Colonic mucosa (tissue), 4 donors: ENCODE data around the gene AP4E1. TPM values are rescaled to one million over a fixed set of nuclear protein-coding genes. Genes with fewer than 3 reads are reported as not detected.

Source experiments
- DNase-seq: peaks from one replicate; pipeline ENCODE4 v3.0.0-alpha.2; 2020
- H3K27ac ChIP-seq: fragments of 200-600 bp; one replicate; pipeline ENCODE4 v1.8.0; 2021
- H3K27me3 ChIP-seq: fragments of 200-600 bp; one replicate; pipeline ENCODE4 v1.8.0; 2021
- H3K36me3 ChIP-seq: fragments of 200-600 bp; one replicate; pipeline ENCODE4 v1.8.0; 2021
- H3K4me1 ChIP-seq: fragments of 200-600 bp; one replicate; pipeline ENCODE4 v1.8.0; 2021; ENCODE audit warnings: mild to moderate bottlenecking
- H3K4me3 ChIP-seq: fragments of 200-600 bp; one replicate; pipeline ENCODE4 v1.8.0; 2021
- H3K9ac ChIP-seq, 2 donors: one replicate each; pipeline ENCODE4 v1.7.0; 2013; ENCODE audit warnings: control low read depth in 2 of 2, low read depth in 2 of 2, low read length in 2 of 2
- H3K9me3 ChIP-seq: fragments of 200-600 bp; one replicate; pipeline ENCODE4 v1.8.0; 2021
- CTCF ChIP-seq: fragments of 200-600 bp; IDR thresholded peaks from one replicate; pipeline ENCODE4 v1.8.0; 2022; ENCODE audit warnings: antibody characterized with exemption, mild to moderate bottlenecking
- intact Hi-C: fragments of 100-400 bp; cut with DNase I; formaldehyde crosslinking; loops from one replicate; pipeline ENCODE4 v1.14.1; 2022
- total RNA-seq, 2 donors: library from RNA; stranded (reverse); fragmentation: NEBNext Ultra II Directional in 1 of 2; extraction: Animal tissue kit (Norgen Biotek cat#: 25700) in 1 of 2; gene quantifications; one replicate each; pipeline ENCODE4 v1.2.1, GENCODE V29; 2021
- donor health status: healthy.
- donor health status: DM: no; HTN: no; CAD: no.
- donor health status: DM: no; HTN: no; CAD: no.

The AP4E1 gene
- total RNA-seq = 10 to 100 TPM in 1 of 2 donors, 1 to 10 TPM in 1; 9.7 to 11.7 TPM

DNA sequence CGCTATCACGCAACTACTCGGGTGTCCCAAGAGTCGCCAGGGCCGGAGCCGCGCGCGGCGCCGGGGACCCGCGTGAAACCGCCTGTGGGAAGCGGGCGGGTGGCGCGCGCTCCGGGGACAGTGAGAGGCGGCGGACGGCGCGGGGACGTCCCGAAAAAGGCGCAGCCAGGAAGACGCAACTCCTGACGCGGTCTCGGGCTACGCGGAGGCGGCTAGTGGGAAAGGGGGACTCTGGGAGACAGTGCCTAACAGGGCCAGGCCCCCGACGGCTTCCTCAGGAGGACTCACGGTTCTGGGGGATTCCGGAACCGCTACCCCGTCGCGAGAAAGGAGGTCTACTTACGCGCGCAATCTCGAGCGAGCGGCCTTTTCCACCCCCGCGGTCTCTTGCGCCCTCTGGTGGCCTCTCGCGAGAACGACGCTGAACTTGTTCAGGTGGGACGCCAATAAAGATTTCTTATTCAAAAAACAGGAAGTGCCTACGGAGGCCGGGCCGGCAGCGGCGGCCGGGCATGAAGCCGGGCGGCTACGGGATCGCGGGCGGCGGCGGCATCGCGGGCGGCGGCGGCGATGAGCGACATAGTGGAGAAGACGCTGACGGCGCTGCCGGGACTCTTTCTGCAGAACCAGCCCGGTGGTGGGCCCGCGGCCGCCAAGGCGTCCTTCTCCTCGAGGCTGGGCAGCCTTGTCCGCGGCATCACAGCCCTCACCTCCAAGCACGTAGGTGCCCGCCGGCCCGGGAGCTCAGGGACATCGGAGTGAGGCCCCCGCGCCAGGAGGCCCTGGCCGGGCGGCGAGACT is at the start of gene AP4E1:
Gene AP4E1, plus strand, starts transcription at position 475 of the 801 bp plus-strand sequence. Its CDS starts 96 bp downstream, at position 571.
- H3K4me3 ChIP-seq = peak within 1 kb of the TSS; percentile 76
- H3K27ac ChIP-seq = peak within 1 kb of the TSS; percentile 67
- H3K9ac ChIP-seq = peak within 1 kb of the TSS; percentile 93 to 97
- H3K9me3 ChIP-seq = no peaks in the 10 kb centered on the region
- intact Hi-C loops = no loop called here
- no peaks in the 10 kb centered on the region for H3K27me3 ChIP-seq
- TF ChIP-seq CTCF = peak; percentile 94
- DNase-seq = peak; percentile 96
- no peaks in the 10 kb centered on the region for H3K36me3 ChIP-seq
- peaks cover 15% of the 10 kb centered on the region for H3K4me1 ChIP-seq

DNA sequence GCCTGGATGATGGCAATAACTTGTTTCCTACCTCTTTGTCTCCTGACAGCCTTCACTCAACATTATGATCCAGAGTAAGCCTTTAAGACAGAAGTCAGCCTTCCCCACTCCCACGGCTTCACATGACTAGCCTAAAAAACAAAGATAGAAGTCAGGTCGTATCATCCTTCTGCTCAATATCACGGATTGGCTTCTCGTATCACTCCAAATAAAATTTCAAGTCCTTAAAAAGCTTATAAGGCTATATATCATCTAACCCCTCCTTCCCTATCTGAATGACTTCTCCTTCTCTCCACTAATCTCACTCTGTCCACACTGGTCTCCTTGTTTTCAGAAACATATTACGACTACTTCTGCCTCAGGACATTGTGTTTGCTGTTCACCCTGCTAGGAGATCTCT is 47.7 kb upstream of the AP4E1 start:
- H3K4me3 ChIP-seq = no peak overlapping the region
- no peak overlapping the region for H3K27ac ChIP-seq
- H3K4me1 ChIP-seq = no peaks in the 10 kb centered on the region
- no peak for DNase-seq
- H3K27me3 ChIP-seq = no peaks in the 10 kb centered on the region
- no peaks in the 10 kb centered on the region for H3K36me3 ChIP-seq
- no peak for TF ChIP-seq CTCF
- no peaks in the 10 kb centered on the region for H3K9me3 ChIP-seq
- intact Hi-C loops = loop anchor here (10.0 kb wide), 1 partner anchor 66 kb away; no protein-coding TSS in a partner anchor
- no peak overlapping the region for H3K9ac ChIP-seq

DNA sequence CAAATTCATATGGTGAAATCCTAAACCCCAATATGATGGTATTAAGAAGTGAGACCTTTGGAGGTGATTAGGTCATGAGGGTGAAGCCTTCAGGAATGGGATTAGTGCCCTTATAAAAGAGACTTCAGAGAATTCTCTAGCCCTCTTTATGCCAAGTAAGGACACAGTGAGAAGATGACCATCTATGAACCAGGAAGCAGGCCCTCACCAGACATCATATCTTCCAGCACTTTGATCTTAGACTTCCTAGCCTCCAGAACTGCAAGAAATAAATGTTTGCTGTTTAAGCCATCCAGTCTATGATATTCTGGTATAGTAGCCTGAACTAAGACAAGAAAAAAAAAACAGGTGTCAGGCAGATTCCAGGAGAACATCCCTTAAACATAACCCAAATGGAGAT is 45.9 kb upstream of the AP4E1 start:
- no peak for TF ChIP-seq CTCF
- H3K27ac ChIP-seq = no peak overlapping the region
- H3K36me3 ChIP-seq = no peaks in the 10 kb centered on the region
- DNase-seq = no peak
- H3K4me1 ChIP-seq = peaks cover 4% of the 10 kb centered on the region
- H3K9me3 ChIP-seq = no peaks in the 10 kb centered on the region
- H3K27me3 ChIP-seq = no peaks in the 10 kb centered on the region
- H3K9ac ChIP-seq = no peak overlapping the region
- intact Hi-C loops = loop anchor here (10.0 kb wide), 1 partner anchor 68 kb away; no protein-coding TSS in a partner anchor
- no peak overlapping the region for H3K4me3 ChIP-seq

DNA sequence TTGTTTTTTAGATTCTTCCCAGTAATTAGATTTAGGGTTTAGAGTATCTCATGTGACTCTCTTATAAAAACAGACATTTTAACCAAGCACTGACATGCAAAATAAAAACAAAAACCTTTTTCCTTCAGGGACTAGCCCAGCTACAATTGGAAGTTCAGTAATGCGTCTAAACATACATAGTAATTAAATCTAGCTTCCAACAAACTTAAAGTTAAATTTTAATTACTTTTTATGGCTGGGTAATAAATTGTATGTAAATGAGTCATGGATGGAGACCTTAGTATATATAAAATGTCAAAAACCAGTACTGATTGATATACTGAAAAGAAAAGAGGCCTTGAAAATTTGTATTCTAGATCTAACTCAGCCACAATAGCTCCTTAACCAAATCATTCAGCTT is 43.6 kb upstream of the AP4E1 start:
- Histone ChIP-seq H3K9me3 (no peaks in the 10 kb centered on the region), H3K27me3 (no peaks in the 10 kb centered on the region), H3K4me3 (no peak overlapping the region), H3K9ac (no peak overlapping the region), H3K36me3 (no peaks in the 10 kb centered on the region), H3K4me1 (peaks cover 4% of the 10 kb centered on the region), H3K27ac (peak overlapping the region; percentile 18)
- DNase-seq = no peak
- intact Hi-C loops = loop anchor here (10.0 kb wide), 1 partner anchor 70 kb away; no protein-coding TSS in a partner anchor
- TF ChIP-seq CTCF = no peak

DNA sequence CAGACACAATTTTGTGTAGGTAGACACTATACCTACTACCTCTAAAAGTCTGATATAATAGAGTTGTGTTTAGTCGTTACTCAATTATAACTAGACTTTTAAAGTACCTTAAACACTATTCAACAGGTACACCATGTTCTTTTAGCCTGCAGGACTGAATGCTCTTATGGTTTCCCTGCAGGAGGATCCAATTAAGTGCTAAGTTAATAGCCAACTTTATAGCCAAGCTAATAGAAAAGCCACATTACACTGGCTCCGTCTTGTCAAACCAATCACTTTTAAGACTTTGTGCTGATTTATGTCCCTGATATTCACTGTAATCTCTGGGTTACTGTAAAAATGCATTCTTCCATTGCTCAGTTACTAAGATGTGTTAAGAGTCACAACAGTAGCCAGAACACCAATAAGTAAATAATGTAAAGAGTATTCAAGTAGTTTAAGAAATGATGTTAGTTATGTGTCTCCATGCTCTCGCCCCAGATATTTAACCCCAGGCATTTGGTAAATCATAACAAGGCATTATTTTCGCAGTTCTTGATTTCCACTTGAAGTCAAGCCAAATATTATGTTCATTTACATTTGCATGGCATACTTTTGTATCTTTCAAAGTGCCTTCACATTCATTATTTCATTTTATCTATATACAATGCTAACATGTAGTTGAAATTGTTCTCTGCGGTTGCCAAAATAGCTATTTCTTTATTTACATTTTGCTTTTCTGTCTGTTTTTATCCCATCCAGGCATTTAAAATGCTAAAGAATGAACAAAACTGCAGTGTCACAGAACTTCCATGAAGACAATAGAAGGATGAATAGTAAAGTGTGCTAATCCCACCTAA is 42.7 kb upstream of the AP4E1 start:
- Histone ChIP-seq H3K36me3 (no peaks in the 10 kb centered on the region), H3K27me3 (no peaks in the 10 kb centered on the region), H3K9me3 (no peaks in the 10 kb centered on the region), H3K4me3 (no peak overlapping the region), H3K27ac (no peak overlapping the region), H3K9ac (no peak overlapping the region), H3K4me1 (peaks cover 4% of the 10 kb centered on the region)
- DNase-seq = no peak
- intact Hi-C loops = loop anchor here (10.0 kb wide), 1 partner anchor 71 kb away; no protein-coding TSS in a partner anchor
- TF ChIP-seq CTCF = no peak
